Loucy (cell line): ENCODE measurements around the gene CNIH3.

Experiments
- EZH2phosphoT487 ChIP-seq: fragments of 200-600 bp; IDR thresholded peaks from 2 replicates; pipeline ENCODE4 v1.6.1; 2018; ENCODE audit warnings: antibody characterized with exemption, mild to moderate bottlenecking, moderate library complexity, borderline replicate concordance
- TF ChIP-seq, protein P1 (sequence below): fragments of 200-600 bp; sonication (generic); conservative IDR thresholded peaks from 2 replicates; pipeline ENCODE4 v1.5.1; 2014; ENCODE audit warnings: mild to moderate bottlenecking, antibody characterized with exemption, low read length

DNA sequence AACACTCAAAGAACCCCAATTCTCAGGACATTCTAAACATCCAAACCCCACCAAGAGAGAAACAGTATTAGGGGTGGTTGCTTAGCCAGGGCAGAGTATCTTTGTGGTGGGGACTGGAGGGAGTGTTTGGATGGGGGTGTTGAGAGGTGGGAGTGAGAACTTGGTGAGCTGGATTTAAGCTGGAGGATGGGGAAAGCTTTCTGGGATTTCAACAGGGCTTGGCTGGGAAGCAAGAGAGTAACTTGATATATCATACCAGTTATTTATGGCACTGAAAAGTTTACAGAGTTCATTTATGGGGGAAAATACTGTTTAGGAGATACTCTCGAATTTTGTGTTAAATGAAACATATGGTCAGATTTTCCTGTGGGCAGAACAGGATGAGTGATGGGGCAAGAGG, 6.8 kb upstream of the CNIH3 start:
- TF ChIP-seq, protein P1, sequence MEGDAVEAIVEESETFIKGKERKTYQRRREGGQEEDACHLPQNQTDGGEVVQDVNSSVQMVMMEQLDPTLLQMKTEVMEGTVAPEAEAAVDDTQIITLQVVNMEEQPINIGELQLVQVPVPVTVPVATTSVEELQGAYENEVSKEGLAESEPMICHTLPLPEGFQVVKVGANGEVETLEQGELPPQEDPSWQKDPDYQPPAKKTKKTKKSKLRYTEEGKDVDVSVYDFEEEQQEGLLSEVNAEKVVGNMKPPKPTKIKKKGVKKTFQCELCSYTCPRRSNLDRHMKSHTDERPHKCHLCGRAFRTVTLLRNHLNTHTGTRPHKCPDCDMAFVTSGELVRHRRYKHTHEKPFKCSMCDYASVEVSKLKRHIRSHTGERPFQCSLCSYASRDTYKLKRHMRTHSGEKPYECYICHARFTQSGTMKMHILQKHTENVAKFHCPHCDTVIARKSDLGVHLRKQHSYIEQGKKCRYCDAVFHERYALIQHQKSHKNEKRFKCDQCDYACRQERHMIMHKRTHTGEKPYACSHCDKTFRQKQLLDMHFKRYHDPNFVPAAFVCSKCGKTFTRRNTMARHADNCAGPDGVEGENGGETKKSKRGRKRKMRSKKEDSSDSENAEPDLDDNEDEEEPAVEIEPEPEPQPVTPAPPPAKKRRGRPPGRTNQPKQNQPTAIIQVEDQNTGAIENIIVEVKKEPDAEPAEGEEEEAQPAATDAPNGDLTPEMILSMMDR = no peak
- TF ChIP-seq EZH2phosphoT487 = no peak
